Rectal smooth muscle tissue (tissue), 1 donor: Measurements from ENCODE around the gene ATP13A3.
"Not testable (repeated sequence)": the region's sequence is repeated elsewhere in the genome, so short reads cannot be mapped to it uniquely, and the experiment has no call there.

Source experiments
- H3K27ac ChIP-seq: one replicate; pipeline ENCODE4 v1.7.0; 2013; ENCODE audit warnings: low read depth, low read length, inconsistent platforms
- H3K27me3 ChIP-seq: one replicate; pipeline ENCODE4 v1.7.0; 2013; ENCODE audit warnings: low read length; ENCODE audit not compliant: control insufficient read depth, insufficient read depth
- H3K36me3 ChIP-seq: one replicate; pipeline ENCODE4 v1.7.0; 2013; ENCODE audit warnings: low read length; ENCODE audit not compliant: control insufficient read depth, insufficient read depth
- H3K4me1 ChIP-seq: one replicate; pipeline ENCODE4 v1.7.0; 2013; ENCODE audit warnings: low read length; ENCODE audit not compliant: control insufficient read depth, insufficient read depth
- H3K4me3 ChIP-seq: one replicate; pipeline ENCODE4 v1.7.0; 2013; ENCODE audit warnings: low read length
- H3K9ac ChIP-seq: one replicate; pipeline ENCODE4 v1.7.0; 2013; ENCODE audit warnings: low read length

ATP13A3 gene

DNA sequence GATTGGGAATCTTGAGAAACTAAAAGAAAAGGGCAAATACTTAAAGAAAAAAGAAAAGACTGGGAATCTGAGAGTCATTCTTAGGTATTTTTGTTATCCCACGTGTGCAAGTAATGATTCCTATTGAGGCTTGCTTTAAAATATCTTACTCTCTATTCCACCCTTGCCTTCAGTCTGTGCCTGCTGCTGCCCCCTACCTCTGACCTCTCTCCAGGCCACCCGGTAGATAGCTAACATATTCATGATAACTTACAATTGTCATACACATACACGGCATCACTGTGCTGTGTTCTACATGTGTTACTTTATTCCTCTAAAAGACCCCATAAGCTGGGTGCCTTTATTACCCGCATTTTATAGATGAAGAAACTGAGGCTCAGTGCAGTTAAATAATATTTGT, 27.8 kb upstream of the ATP13A3 start:
- H3K27me3 ChIP-seq, result no peaks in the 10 kb centered on the region
- no peak overlapping the region for H3K27ac ChIP-seq
- H3K4me3 ChIP-seq, result no peak overlapping the region
- H3K4me1 ChIP-seq, result no peaks in the 10 kb centered on the region
- no peaks in the 10 kb centered on the region for H3K36me3 ChIP-seq
- H3K9ac ChIP-seq, result no peak overlapping the region

DNA sequence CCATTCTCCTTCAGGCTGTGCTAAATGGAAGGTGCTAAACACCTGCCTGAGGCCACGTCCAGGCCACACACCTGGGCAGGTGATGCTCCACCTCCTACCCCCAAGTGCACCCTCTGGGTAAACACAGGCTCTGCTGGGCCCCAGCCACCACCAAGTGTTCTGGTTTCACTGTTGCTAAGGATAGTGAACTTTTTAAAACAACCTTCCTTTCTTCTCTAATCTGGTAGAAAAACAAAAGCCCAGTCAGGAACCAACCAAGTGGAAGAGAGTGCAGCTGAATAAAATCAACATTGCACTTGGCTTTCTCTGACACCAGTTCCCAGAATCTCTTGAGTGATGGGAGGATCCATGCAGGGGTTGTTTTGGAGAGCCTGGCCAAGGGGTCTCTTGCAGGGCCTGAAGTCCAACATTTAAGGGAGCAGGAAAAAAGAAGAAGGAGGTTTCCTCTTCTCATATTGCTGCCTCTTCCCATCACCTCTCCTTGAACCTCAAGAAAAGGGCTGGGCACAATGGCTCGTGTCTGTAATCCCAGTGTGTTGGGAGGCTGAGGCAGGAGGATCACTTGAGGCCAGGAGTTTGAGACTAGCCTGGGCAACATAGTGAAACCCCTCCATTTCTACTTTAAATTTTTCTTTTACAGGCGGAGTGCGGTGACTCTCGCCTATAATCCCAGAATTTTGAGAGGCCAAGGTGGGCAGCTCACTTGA, 26.2 kb upstream of the ATP13A3 start:
- Histone ChIP-seq H3K4me1 (no peaks in the 10 kb centered on the region), H3K4me3 (no peak overlapping the region), H3K27ac (no peak overlapping the region), H3K36me3 (no peaks in the 10 kb centered on the region), H3K27me3 (no peaks in the 10 kb centered on the region), H3K9ac (no peak overlapping the region)

DNA sequence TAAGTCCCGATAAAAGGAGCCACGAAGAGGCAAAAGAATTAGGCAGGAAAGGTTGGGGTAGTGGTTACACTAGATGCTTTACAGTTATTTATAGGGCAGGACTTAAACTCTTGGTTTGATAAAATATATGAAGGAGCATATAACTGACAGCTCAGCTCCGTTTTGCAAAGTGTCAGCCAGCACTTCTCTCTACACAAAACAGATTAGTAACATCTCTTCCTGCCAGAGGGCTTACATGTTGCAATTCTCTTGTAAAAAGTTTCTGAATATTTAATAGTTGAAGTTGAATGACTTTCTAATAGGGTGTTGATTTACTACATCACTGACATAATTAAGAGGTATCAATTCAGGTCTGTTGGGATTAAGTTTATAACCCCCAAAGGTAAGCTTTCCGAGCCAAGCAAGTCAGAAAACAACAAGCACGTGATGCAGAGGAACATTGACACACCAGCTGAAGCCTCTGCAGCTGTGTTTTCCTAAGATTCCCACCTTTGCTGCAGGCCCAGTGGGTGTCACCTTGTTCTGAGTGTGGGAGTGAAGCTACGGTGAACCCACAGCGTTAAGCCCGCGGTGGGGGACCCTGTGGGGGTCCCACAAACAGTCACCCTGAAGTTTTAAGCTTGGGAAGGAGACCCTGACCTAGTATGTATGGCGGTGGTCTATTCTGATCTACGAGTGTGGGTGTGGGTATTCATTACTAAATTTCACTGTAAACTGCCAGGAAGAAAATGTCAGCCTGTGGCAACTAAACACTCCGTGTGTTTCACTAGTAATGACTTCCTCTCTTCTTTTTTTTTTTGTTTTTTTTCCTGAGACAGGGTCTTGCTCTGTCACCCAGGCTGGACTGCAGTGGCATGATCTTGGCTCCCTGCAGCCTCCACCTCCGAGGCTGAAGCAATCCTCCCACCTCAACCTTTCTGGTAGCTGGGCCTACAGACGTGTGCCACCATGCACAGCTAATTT, 22.0 kb upstream of the ATP13A3 start:
- no peaks in the 10 kb centered on the region for H3K4me1 ChIP-seq
- H3K36me3 ChIP-seq, result no peaks in the 10 kb centered on the region
- H3K9ac ChIP-seq, result no peak overlapping the region
- no peak overlapping the region for H3K27ac ChIP-seq
- H3K27me3 ChIP-seq, result no peaks in the 10 kb centered on the region
- no peak overlapping the region for H3K4me3 ChIP-seq

DNA sequence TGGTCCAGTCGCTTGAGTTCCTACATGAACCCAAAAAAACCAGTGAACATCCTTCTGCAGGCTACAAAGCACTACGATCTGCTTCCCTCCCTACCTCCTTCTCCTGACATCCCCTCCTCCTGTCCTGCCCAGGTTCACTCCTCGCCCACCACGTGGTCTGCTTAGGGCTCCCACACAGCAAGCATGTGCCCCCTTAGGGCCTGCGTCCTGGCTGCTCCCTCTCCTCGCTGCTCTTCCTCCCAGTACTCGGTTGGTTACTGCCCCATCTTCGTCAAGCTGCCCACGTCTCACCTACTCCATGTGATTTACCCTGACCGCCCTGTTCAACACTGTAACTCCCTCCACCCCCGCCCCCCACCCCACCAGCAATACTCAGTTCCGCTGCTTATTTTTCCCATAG, 20.8 kb upstream of the ATP13A3 start:
- Histone ChIP-seq H3K4me1 (no peaks in the 10 kb centered on the region), H3K4me3 (no peak overlapping the region), H3K36me3 (no peaks in the 10 kb centered on the region), H3K9ac (no peak overlapping the region), H3K27ac (no peak overlapping the region), H3K27me3 (no peaks in the 10 kb centered on the region)

DNA sequence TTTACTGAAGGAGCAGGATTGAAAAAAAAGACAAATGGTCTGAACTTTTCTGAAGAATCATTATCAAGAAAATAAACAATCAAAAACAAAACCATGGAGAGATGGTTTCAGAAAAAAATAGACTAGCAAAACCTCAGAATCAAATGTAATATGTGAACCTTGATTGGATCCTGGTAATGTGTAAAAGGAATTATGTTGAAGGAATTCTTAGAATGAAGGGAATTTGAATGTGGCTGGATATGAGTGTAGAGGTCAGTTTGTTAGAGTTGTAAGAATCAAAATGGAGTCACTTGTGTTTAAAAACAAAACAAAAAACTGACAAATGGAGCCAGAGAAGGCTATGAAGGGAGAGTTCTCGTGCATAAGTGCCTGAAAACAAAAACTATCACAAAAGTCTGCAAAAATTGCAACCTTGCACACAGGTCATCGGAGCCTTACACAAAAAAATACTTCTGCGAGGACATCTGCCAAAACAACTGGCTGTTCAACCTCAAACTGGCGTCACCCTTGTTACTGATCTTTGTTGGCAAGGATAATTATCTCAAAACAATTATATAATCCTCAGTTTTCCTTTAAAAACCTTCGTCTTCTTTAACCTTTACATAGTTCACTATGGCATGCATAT, 19.1 kb upstream of the ATP13A3 start:
- no peaks in the 10 kb centered on the region for H3K27me3 ChIP-seq
- no peaks in the 10 kb centered on the region for H3K36me3 ChIP-seq
- no peaks in the 10 kb centered on the region for H3K4me1 ChIP-seq
- H3K27ac ChIP-seq, result no peak overlapping the region
- no peak overlapping the region for H3K4me3 ChIP-seq
- no peak overlapping the region for H3K9ac ChIP-seq

DNA sequence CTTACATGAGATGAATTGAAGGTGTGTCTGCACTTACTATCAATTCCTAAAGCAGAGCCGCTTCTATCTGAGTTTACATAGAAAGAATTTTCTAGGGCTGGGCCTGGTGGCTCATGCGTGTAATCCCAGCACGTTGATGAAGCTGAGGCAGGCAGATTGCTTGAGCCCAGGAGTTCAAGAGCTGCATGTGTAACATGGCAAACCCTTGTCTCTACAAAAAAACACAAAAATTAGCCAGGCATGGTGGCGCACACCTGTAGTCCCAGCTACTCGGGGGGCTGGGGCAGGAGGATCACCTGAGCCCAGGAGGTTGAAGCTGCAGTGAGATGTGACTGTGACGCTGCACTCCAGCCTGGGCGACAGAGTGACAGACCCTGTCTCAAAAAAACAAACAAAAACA, 18.1 kb upstream of the ATP13A3 start:
- H3K9ac ChIP-seq, result no peak overlapping the region
- no peaks in the 10 kb centered on the region for H3K27me3 ChIP-seq
- H3K4me3 ChIP-seq, result no peak overlapping the region
- no peak overlapping the region for H3K27ac ChIP-seq
- no peaks in the 10 kb centered on the region for H3K36me3 ChIP-seq
- no peaks in the 10 kb centered on the region for H3K4me1 ChIP-seq

DNA sequence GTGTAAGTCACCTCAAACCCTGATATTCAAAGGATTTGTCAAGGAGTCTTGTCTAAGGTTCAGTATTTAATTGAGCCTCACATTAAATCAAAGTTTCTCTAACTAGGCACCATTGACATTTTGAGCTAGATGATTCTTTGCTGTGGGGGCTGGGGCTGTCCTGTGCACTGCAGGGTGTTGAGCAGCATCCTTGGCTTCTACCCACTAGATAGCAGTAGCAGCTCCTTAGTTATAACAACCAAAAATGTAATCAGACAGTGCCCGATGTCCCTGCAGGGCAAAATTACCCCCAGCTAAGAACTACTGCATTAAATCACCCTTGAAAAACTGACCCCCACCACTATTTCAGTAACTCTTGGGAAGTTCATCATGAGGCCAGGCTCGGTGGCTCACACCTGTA, 17.3 kb upstream of the ATP13A3 start:
- no peaks in the 10 kb centered on the region for H3K27me3 ChIP-seq
- no peaks in the 10 kb centered on the region for H3K36me3 ChIP-seq
- no peak overlapping the region for H3K27ac ChIP-seq
- no peak overlapping the region for H3K9ac ChIP-seq
- H3K4me3 ChIP-seq, result no peak overlapping the region
- H3K4me1 ChIP-seq, result no peaks in the 10 kb centered on the region

DNA sequence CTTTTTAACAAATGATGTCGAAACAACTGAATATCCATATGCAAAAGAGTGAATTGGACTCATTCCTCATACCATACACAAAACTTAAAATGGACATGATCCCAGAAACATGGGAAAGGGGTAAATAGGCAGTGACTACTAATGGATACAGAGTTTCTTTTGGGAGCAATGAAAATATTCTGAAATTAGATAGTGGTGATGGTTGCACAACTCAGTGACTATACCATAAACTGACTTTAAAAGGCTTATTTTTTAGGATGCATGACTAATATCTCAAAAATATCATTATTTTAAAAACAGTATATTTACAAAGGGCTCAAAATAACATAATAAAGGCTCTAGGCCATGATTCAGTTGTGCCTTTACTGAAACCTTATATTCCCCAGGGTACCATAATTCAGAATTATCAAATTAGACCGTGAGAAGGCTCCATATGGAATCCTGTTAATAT, 16.3 kb upstream of the ATP13A3 start:
- Histone ChIP-seq H3K4me1 (no peaks in the 10 kb centered on the region), H3K27me3 (no peaks in the 10 kb centered on the region), H3K27ac (no peak overlapping the region), H3K36me3 (no peaks in the 10 kb centered on the region), H3K4me3 (no peak overlapping the region), H3K9ac (no peak overlapping the region)

DNA sequence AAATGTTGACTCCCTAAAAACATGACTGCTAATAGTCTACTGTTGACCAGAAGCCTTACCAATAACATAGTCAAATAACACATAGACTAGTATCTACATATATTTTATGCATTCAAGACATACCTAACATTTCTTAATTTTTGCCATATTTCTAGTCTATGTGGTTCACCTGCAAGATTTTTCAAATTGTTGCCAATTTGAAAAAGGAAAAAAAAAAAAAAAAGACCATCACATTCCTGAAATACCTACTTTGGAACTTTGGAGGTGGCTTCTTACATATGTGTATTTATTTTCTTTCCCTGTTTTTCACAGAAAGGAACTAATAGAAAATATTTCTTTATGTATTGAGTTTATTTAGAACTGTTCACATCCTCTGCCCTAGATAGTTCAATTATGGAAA, 13.4 kb upstream of the ATP13A3 start:
- H3K36me3 ChIP-seq, result no peaks in the 10 kb centered on the region
- H3K4me1 ChIP-seq, result no peaks in the 10 kb centered on the region
- H3K9ac ChIP-seq, result no peak overlapping the region
- H3K27ac ChIP-seq, result no peak overlapping the region
- no peak overlapping the region for H3K4me3 ChIP-seq
- no peaks in the 10 kb centered on the region for H3K27me3 ChIP-seq

DNA sequence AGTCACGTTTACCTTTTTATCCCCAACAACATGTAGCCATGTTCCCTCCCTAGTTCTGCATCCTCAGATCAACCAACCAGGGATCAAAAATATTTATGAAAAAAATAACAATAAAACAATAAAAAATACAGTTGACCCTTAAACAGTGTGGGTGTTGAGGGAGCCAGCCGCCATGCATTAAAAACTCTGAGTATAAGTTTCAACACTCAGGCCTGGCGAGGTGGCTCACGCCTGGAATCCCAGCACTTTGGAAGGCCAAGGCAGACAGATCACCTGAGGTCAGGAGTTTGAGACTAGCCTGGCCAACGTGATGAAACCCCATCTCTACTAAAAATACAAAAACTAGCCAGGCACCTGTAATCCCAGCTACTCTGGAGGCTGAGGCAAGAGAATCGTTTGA, 12.7 kb upstream of the ATP13A3 start:
- H3K4me3 ChIP-seq, H3K36me3 ChIP-seq, H3K27me3 ChIP-seq, H3K4me1 ChIP-seq, H3K9ac ChIP-seq, H3K27ac ChIP-seq: not testable (repeated sequence)

DNA sequence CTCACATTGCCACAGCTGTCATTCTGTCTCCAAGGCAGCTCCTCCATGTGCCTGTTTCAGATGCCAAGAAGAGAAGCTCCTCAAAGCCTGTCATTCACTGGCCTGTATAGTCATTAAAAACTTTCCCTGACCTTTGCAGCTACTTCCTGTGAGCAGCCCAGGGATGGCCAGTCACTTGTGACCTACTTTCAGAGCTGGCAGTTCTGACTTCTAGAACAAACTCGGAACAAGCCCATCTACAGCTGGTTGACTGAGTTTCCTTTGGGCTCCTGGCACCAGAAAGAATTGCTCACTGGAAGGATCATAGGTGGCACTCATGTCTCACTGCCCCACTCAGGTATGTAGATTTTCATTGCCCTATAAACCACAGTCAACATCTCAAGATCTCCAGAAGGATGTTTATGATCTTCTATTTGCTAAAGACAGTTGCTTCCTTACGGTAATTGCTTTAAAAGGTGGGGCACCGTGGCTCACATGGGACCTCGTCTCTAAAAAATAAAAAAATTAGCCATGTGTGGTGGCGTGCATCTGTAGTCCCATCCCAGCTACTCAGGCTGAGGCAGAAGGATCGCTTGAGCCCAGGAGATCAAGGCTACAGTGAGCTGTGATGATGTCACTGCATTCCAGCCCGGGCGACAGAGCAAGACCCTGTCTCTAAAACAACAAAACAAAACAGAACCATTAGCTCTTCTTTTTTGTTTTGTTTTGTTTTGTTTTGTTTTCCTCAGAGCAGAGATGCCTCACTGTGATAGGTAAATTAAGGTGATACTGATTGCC, 11.2 kb upstream of the ATP13A3 start:
- H3K4me3 ChIP-seq, result no peak overlapping the region
- no peaks in the 10 kb centered on the region for H3K27me3 ChIP-seq
- H3K27ac ChIP-seq, result no peak overlapping the region
- H3K36me3 ChIP-seq, result no peaks in the 10 kb centered on the region
- no peaks in the 10 kb centered on the region for H3K4me1 ChIP-seq
- no peak overlapping the region for H3K9ac ChIP-seq
